HCT116 (cell line): ENCODE measurements around the gene LRFN2. TPM values are rescaled to one million over a fixed set of nuclear protein-coding genes. Genes with fewer than 3 reads are reported as not detected.

Experiments used
- ATAC-seq: fragments of 200-7000 bp; cut with Tn5 transposase; 2 replicates; pipeline ENCODE4 v1.9.1; 2020; ENCODE audit warnings: mild to moderate bottlenecking, moderate library complexity
- BruUV-seq: library from RNA; stranded (reverse); fragments of 400-500 nt; replicated peaks from 2 replicates; lab custom pipeline; 2021; lab: Mats Ljungman, UMichigan
- CTCF ChIA-PET: fragments of 300-600 bp; sonication (Branson Sonifier 250); formaldehyde crosslinking; loops from one replicate; lab custom pipeline; 2021; ENCODE audit warnings: antibody characterized with exemption; lab: Charles Lee
- POLR2A ChIA-PET: fragments of 300-600, 350-600 bp; sonication (Branson Sonifier 250); formaldehyde crosslinking; loops from one replicate; lab custom pipeline; 2021; ENCODE audit warnings: antibody characterized with exemption; lab: Charles Lee
- RAD21 ChIA-PET, 2 experiments: fragments of 300-600 bp; sonication (Branson Sonifier 250); formaldehyde crosslinking; loops; one replicate each; lab custom pipeline; 2023; ENCODE audit warnings: low total read pairs in 2 of 2; ENCODE audit not compliant: uncharacterized antibody in 2 of 2, unreplicated experiment in 2 of 2, low non-redundant PET in 1 of 2; lab: Charles Lee
- DNase-seq: peaks from one replicate; pipeline ENCODE4 v3.0.0-alpha.2; 2010; ENCODE audit warnings: low read depth, low spot score
- H2AFZ ChIP-seq: fragments of 200-600 bp; shearing (Covaris generic), sonication (generic); 2 replicates; pipeline ENCODE4 v1.6.1; 2017; ENCODE audit warnings: low read depth, mixed run types, mixed read lengths, antibody characterized with exemption, low read length; ENCODE audit not compliant: poor library complexity, severe bottlenecking
- H3K27ac ChIP-seq: 2 replicates; pipeline ENCODE4 v1.5.1; 2012; ENCODE audit warnings: low read depth, low read length
- H3K27me3 ChIP-seq: fragments of 200-600 bp; sonication (generic); 2 replicates; pipeline ENCODE4 v1.6.1; 2016; ENCODE audit warnings: mixed run types, low read length, mixed read lengths; ENCODE audit not compliant: insufficient read depth
- H3K36me3 ChIP-seq, 2 experiments: fragments of 200-500 bp in 1 of 2; fragments of 200-600 bp in 1 of 2; sonication (Bioruptor generic) in 1 of 2; sonication (generic) in 1 of 2; 2 replicates each; pipeline versions ENCODE4 v1.5.1 to v1.6.1; 2014 to 2016; ENCODE audit warnings: low read length in 2 of 2, inconsistent platforms in 1 of 2, mixed read lengths in 1 of 2, mixed run types in 1 of 2; ENCODE audit not compliant: insufficient read depth in 2 of 2, control insufficient read depth in 1 of 2
- H3K4me1 ChIP-seq, 2 experiments: fragments of 200-600 bp in 1 of 2; sonication (generic) in 1 of 2; 2 replicates each; pipeline versions ENCODE4 v1.5.1 to v1.6.1; 2012 to 2017; ENCODE audit warnings: low read length in 2 of 2, inconsistent platforms in 1 of 2, mild to moderate bottlenecking in 1 of 2, mixed read lengths in 1 of 2, mixed run types in 1 of 2, moderate library complexity in 1 of 2; ENCODE audit not compliant: insufficient read depth in 2 of 2, control insufficient read depth in 1 of 2
- H3K4me2 ChIP-seq: fragments of 200-600 bp; sonication (generic); 2 replicates; pipeline ENCODE4 v1.6.1; 2017; ENCODE audit warnings: mixed run types, low read length, mixed read lengths
- H3K4me3 ChIP-seq, 2 experiments: fragments of 200-600 bp in 1 of 2; sonication (generic) in 1 of 2; replicated peaks in 1 of 2; 2 replicates each; pipeline ENCODE4 v1.5.1; 2011 to 2016; ENCODE audit warnings: low read length in 2 of 2, control low read depth in 1 of 2, low read depth in 1 of 2, mild to moderate bottlenecking in 1 of 2, mixed read lengths in 1 of 2, mixed run types in 1 of 2
- H3K79me2 ChIP-seq: fragments of 200-600 bp; sonication (generic); 2 replicates; pipeline ENCODE4 v1.6.1; 2017; ENCODE audit warnings: mild to moderate bottlenecking, mixed run types, low read length, moderate library complexity, mixed read lengths; ENCODE audit not compliant: insufficient read depth
- H3K9ac ChIP-seq: fragments of 200-600 bp; sonication (generic); 2 replicates; pipeline ENCODE4 v1.6.1; 2016; ENCODE audit warnings: low read length, mixed read lengths
- H3K9me2 ChIP-seq: fragments of 200-600 bp; sonication (generic), shearing (Covaris generic); 2 replicates; pipeline ENCODE4 v1.6.1; 2017; ENCODE audit warnings: mixed run types, mild to moderate bottlenecking, moderate library complexity; ENCODE audit not compliant: insufficient read depth
- H3K9me3 ChIP-seq, 2 experiments: fragments of 200-500 bp in 1 of 2; fragments of 200-600 bp in 1 of 2; sonication (Bioruptor generic) in 1 of 2; sonication (generic) in 1 of 2; 2 replicates each; pipeline ENCODE4 v1.6.1; 2014 to 2017; ENCODE audit warnings: low read length in 2 of 2, mixed read lengths in 2 of 2, inconsistent platforms in 1 of 2, low read depth in 1 of 2, mild to moderate bottlenecking in 1 of 2, mixed run types in 1 of 2, moderate library complexity in 1 of 2; ENCODE audit not compliant: control insufficient read depth in 1 of 2, insufficient read depth in 1 of 2
- H4K20me1 ChIP-seq: fragments of 200-600 bp; sonication (generic), shearing (Covaris generic); 2 replicates; pipeline ENCODE4 v1.6.1; 2017; ENCODE audit warnings: mixed run types, mild to moderate bottlenecking, moderate library complexity; ENCODE audit not compliant: insufficient read depth
- CBX3 ChIP-seq: IDR thresholded peaks from 2 replicates; pipeline ENCODE4 v1.6.1; 2012; ENCODE audit warnings: low read depth
- CEBPB ChIP-seq: IDR thresholded peaks from 2 replicates; pipeline ENCODE4 v1.6.1; 2012; ENCODE audit warnings: low read depth
- ELF1 ChIP-seq: IDR thresholded peaks from 2 replicates; pipeline ENCODE4 v1.6.1; 2012; ENCODE audit warnings: low read depth, borderline replicate concordance
- EZH2phosphoT487 ChIP-seq: fragments of 200-600 bp; IDR thresholded peaks from 2 replicates; pipeline ENCODE4 v1.6.1; 2018; ENCODE audit warnings: antibody characterized with exemption, borderline replicate concordance
- FOSL1 ChIP-seq: IDR thresholded peaks from 2 replicates; pipeline ENCODE4 v1.6.1; 2012; ENCODE audit warnings: low read depth
- JUND ChIP-seq: IDR thresholded peaks from 2 replicates; pipeline ENCODE4 v1.6.1; 2012
- POLR2A ChIP-seq: IDR thresholded peaks from 2 replicates; pipeline ENCODE4 v1.7.0; 2011; ENCODE audit warnings: borderline replicate concordance; ENCODE audit not compliant: insufficient read depth, insufficient read length; ENCODE audit errors: extremely low read depth
- REST ChIP-seq: IDR thresholded peaks from 2 replicates; pipeline ENCODE4 v1.6.1; 2012; ENCODE audit warnings: low read depth
- SIN3A ChIP-seq: IDR thresholded peaks from 2 replicates; pipeline ENCODE4 v1.6.1; 2012; ENCODE audit warnings: low read depth
- intact Hi-C: fragments of 100-400 bp; cut with micrococcal nuclease; formaldehyde crosslinking; loops from 2 replicates; pipeline ENCODE4 v1.10.0; 2022
- total RNA-seq: library from RNA; stranded (reverse); gene quantifications from one replicate; pipeline ENCODE4 v1.2.1, GENCODE V29; 2021; ENCODE audit not compliant: unreplicated experiment
- TF ChIP-seq, protein P1 (sequence below): IDR thresholded peaks from 2 replicates; pipeline ENCODE4 v1.6.1; 2012

Gene LRFN2
- total RNA-seq, 1 experiment from 2014 or later = not detected

- CTCF ChIA-PET = no interaction called here
- Histone ChIP-seq H3K36me3 (no peaks in the 10 kb centered on the region), H3K9me3 (no peaks in the 10 kb centered on the region), H3K27me3 (0 out of 2 replicates have a peak, but pooled peaks cover 6% of the 10 kb centered on the region), H3K9me2 (no peaks in the 10 kb centered on the region), H3K4me2 (0 out of 2 replicates have a peak overlapping the region, but pooled peaks have one; percentile 5), H4K20me1 (no peaks in the 10 kb centered on the region), H3K4me3 (no peak overlapping the region), H3K27ac (no peak overlapping the region), H3K4me1 (peaks cover 0 to 23% of the 10 kb centered on the region in 2 experiments; a peak in 3 of 4 replicates), H3K9ac (no peak overlapping the region), H2AFZ (no peak overlapping the region), H3K79me2 (no peaks in the 10 kb centered on the region)
- intact Hi-C loops = no loop called here
- ATAC-seq (no peak), DNase-seq (no peak)
- POLR2A ChIA-PET = no interaction called here
- BruUV-seq = no TSS peak
- RAD21 ChIA-PET = no interaction called here
- TF ChIP-seq EZH2phosphoT487 (no peak), ELF1 (no peak), CBX3 (no peak), REST (no peak), CEBPB (no peak), FOSL1 (no peak), SIN3A (no peak), POLR2A (no peak), JUND (no peak)
- TF ChIP-seq, protein P1, sequence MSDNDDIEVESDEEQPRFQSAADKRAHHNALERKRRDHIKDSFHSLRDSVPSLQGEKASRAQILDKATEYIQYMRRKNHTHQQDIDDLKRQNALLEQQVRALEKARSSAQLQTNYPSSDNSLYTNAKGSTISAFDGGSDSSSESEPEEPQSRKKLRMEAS = no peak
Observed at GRCh38 chr6:40356242-40356910, 230.8 kb downstream of the LRFN2 start.
